ENCODE results near the gene SLC24A3.

Gene SLC24A3

DNA sequence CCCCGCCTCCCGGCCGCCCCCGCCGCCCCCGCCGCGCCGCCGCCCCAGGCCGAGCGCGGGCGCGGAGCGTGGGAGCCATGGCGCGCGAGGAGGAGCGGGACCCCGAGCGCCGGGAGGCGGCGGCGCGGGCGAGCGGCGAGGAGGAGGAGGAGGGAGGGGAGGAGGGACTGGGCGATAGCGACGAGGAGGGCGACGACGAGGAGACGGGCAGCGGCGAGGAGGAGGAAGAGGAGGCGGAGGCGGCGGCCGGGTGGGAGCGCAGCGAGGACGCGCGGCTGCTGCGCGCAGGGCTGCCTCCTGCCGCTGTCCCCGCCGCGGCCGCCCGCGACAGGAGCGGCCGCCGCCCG lies at the start of gene SLC24A3:
SLC24A3 (plus strand) TSS at position 174 of the 347 bp plus-strand sequence.
- DNase-seq (ENCODE audit: low spot score), result no peak

DNA sequence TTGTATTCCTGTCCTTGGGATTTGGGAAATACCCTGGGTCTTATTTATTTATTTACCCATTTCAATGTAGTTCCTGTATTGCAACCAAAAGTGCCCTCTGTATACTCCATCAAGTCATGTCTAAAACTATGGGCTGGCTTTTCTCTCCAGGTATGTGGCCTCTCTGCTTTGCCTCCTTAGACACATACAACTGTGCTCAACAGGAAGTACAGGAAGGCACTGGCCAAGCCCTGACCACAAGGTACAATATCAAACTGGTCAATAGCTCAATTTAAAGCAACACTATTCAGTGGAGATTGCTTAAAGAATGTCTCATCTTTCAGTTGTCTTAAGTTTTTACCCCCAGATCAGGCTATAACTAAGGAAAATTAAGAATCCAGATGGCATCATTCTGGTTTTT lies 42.3 kb upstream of the SLC24A3 start:
- DNase-seq (ENCODE audit: low spot score), result no peak

DNA sequence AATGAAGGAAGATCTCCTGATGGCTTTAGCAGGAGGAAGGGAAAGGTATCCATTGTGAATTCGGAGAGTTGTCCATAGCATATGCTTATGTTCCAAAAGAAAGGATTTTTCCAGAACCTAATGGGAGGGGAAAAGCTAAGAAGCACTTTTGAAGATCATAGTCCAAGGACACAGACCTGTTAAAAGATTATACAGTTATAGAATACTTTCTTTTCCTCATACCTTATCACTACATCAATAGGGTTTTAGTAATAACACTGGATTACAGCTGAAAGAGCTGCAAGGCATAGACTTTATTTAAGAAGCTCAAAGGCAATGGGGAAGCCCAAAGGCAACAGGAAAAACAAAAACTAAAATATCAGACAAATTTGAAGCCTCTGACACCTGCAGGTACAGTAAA lies 39.8 kb upstream of the SLC24A3 start:
- DNase-seq (ENCODE audit: low spot score), result no peak

DNA sequence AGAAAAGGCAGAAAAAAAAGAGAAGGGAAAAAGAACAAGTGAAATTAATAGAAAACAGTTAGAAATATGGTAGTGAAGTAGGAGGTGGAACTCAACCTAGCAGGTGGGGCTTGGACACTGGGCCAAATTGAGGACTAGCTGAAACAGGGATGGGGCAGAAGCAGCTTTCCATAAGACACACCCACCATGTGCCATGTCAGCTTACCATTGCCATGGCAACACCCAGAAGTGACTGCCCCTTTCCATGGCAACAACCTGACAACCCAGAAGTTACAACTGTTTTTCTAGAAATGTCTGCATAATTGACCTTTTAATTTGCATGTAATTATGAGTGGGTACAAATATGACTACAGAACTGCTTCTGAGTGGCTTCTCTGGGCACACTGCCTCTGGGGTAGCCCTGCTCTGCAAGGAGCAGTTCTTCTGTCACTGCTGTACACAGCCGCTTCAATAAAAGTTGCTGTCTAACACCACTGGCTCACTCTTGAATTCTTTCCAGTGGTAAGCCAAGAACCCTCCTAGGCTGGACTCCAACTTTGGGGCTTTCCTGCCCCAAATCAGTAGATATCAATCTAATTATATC lies 35.9 kb upstream of the SLC24A3 start:
- DNase-seq (ENCODE audit: low spot score), result peak; percentile 55

DNA sequence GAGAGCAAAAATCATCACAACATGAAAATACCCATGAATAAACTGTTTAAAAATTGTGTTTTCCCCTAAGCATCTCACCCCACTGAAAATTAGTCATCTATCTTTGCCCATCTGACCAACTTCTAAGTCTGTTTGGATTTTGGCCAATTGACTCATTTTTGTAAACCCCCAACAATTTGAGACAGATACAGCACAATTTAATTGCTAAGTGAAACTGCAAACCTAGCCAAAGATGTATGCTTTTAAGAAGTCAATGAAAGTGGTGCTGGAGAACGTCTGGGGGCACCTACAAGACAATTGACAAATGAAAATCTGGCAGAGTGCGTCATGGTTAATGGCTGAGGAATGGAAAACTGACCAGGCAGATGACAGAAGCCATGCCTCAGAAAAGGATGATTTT lies 30.9 kb upstream of the SLC24A3 start:
- DNase-seq (ENCODE audit: low spot score), result no peak

DNA sequence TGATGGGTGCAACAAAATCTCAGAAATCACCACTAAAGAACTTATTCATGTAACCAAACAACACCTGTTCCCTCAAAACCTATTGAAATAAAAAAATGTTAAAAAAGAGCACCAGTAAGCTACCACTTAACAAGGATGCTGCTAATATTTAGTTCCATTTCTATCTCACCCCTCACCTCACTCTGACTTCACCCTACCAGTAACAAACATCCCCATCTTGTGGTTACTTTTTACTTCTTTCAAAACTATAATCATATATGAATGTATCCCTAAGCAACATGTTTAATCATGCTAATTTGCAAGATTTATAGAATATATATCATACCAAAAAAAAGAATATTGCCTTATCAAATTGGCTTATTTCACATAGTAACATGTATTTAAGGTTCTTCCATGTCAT lies 27.4 kb upstream of the SLC24A3 start:
- no peak for DNase-seq (ENCODE audit: low spot score)

DNA sequence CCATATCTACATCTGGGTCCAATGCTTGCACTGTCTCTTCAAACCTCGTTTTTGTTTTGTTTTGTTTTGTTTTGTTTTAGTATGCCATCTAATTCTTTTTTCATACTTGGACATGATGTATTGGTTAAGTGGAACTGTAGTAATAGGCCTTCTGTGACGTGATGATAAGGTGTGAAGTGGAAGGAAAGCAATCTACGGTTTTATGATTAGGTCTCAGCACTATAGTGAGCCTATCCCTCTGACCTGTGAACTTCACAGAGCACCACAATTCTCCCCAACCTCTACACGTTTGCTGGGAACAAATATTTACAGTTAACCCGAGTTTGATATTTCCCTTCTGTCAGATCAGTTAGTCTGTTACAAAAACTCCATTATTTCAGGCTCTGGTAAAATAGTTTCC lies 19.1 kb upstream of the SLC24A3 start:
- DNase-seq (ENCODE audit: low spot score), result no peak

DNA sequence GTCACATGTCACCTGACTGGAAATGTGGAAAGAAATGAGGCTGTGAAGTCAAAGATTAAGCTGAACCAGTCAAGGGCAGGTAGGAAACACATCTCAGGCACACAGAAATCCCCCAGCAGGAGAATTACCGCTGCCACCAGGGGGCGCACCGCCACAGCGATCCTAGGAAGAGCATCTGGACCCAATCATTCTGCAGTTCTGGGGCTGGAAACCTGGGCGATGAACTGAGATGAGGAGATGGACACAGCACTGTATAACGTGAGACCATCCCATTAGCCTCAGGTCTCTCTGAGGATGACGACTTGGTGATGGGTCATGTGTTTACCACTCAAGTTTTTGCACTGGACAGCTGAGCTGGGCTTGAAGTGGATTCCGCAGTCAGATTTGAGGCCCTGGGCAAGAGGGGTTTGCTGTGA lies 6.5 kb upstream of the SLC24A3 start:
- DNase-seq (ENCODE audit: low spot score), result peak; percentile 86

DNA sequence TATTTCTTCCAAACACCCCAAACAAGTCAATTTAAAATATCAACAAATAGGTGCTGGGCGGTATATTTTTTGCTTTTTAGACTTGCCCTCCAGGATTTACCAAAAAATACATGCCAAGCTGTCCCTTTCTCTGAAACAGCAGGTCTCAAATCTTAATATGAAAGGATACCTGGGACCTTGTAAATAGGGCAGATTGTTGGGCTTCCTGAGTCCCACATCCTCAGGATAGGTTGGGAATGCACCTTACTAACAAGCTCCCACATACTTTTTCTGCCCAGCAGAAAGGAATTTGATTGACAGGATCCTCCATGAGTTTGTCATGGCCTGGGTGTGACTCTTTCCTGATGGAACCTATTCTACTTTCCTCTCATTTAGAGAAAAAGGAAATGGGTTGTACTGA lies 4.9 kb upstream of the SLC24A3 start:
- no peak for DNase-seq (ENCODE audit: low spot score)

DNA sequence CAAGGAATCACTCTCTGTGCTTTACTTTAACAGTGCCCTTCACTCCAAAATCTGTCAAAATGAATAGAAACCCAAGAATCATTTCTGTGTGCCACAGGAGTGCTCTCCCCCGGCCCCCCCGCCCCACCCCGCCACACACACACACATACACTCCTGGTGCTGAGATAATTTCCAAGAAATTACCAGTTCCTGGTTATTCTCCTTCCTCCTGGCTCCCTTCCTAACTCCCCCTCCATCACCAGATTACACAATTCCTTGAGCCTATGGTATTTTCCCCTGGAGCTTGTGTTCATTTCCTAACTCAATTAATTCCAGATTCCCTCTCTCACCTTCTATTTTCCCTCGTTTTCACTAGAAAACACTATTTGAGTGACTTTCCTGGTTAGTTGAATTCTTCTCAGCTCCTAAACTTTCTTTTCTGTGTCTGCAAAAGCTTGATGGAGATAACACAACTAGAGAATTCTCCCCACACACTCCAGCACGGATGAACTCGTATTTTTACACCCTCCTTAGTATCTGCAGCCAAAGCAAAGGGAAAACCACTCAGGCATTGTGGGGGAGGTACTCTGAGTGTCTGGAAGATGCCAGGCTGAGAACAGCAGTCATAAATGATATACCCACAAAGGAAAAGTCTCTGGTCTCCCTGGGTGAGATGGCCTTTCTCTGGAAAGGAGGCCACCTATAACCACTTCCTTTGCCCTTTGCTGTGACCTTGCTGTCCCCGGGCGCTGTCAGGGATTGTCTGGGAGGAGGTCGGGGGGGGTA lies 1.9 kb upstream of the SLC24A3 start:
- DNase-seq (ENCODE audit: low spot score), result no peak

DNA sequence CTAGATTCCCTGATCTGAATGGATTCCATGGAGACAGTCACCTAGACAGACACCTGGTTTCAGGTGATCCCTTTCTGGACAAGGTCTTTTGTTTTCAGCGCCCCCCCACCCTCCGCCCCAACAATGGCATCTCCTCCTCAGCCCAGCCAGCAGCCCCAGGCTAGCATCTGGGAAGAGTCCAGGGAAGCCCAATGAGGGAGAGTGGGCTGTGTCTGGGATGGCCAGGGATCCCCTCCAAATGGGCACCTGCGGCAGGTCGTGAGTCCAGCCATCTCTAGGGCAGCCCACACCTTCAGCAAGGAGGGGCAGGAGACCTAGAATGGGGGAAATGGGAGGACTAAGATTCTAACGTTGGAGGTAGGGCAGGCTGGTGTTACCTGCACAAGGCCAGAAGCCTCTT lies 1.2 kb upstream of the SLC24A3 start:
- DNase-seq (ENCODE audit: low spot score), result no peak

DNA sequence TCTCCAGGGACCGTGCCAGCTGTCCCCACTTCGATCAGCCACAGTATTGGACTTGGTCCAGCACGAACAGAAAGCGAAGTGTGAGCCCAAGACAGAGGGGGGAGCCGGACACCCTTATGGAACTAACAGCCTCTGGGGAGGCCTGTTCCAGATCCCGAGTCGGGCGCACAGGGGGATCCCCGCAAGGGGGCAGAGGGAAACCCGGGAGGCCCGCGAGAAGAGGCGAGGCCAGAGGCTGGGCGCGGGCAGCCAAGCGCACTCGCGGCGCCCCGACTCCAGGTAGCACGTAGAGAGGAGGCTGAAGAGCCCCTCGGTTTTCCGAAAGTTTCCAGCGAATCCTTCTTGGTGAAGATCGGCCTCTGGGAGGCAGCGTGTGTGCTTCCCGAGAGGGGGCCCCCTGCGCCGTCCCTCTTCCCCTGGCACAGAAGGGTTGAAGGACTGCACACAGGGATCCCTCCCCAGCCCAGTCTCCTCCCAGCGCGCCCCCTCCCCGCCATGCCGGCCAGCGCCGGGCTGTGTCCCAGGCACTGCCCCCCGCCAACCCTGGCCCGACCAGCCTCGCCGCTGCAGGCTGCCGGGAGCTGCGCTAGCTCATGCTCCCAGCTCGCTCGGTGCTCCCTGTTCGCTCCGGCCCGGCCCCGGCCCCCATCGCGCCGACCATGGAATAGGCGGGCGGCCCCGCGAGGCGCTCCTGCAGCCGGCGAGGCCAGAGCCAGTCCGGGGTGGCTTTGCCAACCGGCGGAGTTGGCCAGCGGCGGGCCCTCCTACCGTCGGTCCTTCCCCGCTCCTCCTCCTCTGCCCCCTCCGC lies 577 bp upstream of the SLC24A3 start:
- DNase-seq (ENCODE audit: low spot score), result peak; percentile 73

DNA sequence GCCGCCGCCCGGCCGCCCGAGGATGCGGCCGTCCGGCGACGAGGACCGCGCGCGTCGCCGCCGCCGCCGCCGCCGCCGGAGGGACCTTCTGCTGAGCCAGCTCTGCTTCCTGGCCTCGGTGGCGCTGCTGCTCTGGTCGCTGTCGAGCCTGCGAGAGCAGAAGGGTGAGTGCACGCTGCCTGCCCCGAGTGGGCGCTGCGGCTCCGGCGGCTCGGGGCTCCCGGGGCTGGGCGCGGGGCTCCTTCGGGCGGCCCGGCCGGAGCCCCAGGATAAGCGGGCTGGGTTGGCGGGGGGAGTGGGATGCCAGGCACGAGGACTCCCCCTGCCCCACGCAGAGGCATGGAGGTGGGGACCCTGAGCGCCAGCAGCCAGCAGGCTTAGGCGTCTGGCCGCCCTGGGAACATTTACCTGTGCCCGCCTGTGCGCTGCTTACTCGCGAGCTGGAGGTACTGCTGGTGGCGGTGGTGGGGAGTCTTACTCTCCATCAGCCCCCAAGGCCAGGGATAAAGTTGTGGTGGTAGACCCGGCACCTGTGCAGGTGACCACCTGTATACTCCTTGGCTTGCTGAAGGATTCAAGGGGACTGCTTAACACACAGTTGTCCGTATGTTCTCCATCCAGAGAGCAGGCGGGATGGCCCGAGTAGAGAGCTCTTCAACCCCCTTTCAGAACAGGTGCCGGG lies 520 bp downstream of the SLC24A3 start:
- DNase-seq (ENCODE audit: low spot score), result peak; percentile 89

DNA sequence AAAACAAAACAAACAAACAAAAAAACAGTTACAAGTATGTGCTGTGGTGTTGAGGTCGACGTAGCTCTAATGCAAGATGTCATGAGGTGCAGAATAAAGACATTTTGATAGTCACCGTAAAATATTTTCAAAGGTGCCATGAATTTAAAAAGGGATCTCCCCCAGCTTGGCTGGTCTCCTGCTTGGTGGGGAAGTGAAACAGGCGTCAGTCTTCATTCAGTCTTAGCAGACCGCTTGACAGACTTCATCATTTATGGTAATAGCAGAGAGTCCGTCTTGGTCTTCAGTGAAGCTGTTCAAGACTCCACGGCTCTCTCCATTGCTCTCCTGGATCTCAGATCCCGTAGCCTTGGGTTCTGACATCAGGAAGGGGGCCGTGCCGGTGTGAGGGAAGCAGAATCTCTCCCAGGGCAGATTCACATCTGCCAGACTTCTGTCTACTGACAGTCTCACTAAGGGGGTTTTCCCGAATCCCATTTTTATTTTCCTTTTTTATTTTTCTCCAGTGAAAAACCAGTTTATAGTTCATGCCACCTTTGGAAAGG lies 1.6 kb downstream of the SLC24A3 start:
- DNase-seq (ENCODE audit: low spot score), result no peak

DNA sequence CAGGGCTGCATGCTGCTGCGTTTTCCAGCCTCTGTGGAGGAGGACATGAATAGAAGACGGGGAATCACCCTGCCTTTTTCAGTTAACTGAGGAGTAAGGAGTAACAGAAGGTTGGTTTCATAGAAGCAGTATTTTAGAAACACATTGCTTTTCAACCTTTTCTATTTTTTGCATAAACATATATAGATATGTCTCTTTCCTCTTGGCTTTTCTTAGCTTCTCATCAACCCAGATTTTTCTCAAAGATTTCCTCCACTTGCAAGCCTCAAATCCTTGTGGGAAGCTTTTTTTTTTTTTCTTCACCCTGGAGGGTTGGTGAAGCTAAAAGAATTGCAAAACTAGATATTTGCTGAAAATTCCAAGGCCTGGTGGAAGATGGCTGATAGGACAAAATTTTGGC lies 6.0 kb downstream of the SLC24A3 start:
- no peak for DNase-seq (ENCODE audit: low spot score)

DNA sequence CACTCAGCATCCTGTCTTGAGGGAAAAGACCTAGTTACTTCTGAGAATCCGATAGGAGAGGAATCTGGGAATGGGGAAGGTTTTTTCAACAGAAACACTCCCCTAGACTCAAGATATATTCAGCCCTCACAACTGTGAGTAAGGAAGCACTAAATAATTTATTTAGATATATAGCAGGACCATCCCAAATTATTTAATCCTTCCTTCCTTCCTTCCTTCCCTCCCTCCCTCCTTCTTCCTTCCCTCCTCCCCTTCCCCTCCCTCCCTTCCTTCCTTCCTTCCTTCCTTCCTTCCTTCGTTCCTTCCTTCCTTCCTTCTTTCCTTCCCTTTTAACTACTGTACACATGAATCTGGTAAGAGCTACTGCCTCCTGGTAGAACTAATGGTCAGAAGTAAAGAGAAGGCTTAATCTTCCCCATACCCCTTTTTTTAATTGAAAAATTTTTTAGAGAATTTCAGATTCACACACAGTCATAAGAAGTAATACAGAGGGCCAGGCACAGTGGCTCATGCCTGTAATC lies 10.1 kb downstream of the SLC24A3 start:
- DNase-seq (ENCODE audit: low spot score), result no peak

DNA sequence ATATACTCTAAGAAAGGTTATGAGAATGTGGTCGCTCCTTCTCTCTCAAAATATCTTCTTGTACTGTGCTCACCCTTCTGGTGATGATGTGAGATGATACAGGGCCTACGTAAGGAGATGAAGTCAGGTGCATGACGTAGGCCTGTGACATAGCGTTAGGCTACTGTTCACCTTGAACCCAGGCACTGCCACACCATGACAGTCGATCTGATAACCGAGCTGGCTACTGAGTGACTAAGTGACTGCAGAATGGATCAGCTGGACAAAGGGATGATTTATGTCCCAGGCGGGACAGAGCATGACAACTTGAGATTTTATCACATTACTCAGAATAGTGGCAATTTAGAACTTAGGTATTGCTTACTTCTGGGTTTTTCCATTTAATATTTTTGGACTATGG lies 11.2 kb downstream of the SLC24A3 start:
- no peak for DNase-seq (ENCODE audit: low spot score)

DNA sequence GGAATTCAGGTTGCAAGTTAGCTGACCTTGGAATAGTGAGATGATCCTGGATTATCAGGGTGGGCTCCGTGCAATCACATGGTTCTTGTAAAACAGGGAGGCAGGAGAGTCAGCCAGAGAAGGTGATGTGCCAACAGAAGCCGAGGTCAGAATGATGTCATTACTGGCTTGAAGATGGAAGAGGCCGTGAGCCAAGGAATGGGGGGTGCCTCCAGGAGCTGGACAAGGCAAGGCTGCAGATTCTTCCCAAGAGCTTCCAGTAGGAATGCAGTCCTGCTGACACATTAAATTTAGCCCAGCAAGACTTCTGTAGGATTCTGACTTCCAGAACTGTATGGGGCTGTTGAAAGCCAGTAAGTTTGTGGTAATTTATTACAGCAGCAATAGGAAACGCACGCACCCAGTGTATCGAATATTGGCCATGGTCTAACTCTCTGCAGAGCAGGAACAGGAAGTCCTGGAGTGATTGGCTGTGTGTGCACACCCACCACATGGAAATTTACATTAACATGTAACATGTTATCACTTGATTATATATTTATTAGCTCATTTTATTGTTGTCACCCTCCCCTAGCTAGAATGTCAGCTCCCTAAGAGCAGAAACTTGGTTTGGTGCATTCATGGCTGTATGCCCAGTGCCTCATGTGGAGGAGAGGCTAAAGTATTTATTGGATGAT lies 19.1 kb downstream of the SLC24A3 start:
- DNase-seq (ENCODE audit: low spot score), result no peak

DNA sequence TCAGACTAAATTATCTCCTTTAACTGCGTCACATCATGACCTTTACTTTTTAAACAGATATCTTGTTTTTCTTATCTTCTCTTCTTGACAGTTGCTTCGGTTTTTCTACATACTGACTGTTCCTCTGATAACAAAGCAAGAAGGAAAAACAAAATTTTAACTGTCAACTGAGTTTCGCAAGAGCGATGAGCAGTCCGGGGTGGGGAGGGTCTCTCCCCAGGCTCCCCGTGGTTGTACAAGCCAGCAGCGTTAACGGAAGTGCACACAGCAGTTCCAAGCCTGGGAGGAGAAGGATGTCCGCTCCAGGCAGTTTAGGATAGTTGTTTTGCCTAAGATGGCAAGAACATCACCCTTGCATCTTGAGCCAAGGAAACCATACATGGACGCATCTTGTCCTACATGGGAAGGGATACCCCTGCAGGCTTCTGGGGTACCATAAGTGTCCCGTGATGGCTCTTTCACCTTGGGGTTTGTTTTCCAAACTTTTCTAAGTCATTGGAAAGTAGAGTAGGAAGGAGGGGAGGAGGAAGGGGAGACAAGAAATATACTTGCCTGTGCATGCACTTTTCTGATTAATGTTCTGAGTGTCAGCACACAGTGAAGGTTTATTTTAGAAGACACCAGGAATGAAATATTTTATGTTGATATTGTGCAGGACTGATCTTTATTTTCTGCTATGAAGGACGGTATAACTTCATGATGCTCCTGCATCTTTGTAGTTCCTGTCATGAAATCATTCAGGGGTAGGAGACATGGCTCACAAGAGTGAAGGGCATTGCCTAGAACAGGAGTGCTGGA lies 20.8 kb downstream of the SLC24A3 start:
- DNase-seq (ENCODE audit: low spot score), result no peak

DNA sequence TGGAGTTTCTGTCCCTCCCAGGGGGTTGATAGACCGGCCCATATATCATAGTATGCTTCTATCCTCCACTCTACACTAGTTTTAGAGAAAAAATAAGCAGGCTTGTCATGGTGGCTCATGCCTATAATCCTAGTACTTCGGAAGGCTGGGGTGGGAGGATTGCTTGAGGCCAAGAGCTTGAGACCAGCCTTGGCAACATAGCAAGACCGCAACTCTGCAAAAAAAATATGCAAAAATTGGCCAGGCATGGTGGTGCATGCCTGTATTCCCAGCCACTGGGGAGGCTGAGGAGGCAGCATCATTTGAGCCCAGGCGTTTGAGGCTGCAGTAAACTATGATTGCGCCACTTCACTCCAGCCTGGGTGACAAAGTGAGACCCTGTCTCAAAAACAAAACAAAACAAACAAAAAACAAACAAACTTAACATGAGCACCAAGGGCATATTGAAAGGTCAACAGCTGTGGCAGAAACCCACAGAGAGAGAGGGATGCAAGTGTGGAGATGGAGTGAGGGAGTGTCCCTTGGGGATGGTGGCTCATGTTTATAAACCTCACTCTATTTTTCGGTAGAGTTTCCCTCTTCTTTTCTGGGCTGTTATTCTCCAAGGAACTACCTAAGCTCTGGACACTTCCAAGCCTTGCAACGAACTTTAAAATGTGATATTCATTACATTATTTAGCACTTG lies 24.1 kb downstream of the SLC24A3 start:
- DNase-seq (ENCODE audit: low spot score), result no peak
